ENCODE results near the gene ANKRD53.

The ANKRD53 gene

DNA sequence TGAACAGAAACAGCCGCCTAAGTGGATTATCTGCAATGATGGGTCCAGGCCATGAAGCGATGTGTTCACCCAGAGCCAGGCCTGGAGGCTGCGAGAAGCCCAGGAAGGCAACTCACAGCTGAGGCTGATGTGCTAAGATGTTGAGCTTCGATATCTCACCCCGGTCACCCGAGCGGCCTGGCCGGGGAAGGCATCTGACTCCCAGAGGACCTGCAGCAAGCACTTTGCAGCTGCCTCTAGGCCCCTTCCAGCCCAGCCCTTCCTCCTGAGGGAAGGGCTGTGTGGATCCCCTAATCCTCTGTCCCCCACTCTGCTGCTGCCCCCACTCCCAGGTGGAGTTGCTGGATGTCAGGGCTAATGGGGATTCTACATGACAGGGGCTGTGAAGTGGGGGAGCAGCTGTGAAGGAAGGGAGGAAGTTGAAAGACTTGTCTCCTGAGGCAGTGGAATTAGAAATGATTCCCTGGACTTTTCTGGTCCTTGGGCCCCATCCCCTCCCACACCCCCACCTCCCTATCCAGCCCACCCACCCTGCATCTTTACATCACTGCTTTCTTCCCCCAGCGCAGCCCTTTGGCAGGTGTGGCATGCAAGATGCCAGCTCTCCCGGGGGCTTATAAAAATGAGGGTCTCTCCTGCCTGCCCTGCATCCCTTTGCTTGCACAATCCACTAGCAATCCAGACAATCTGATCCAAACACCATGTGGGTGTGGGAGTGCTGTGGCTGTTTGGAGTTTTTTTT is 38.4 kb upstream of the ANKRD53 start:
- H3K4me2 ChIP-seq (ENCODE audit: low read depth, low read length), result no peak overlapping the region
- no peak overlapping the region for H3K4me3 ChIP-seq (ENCODE audit: low read length)
- H2AFZ ChIP-seq (ENCODE audit: low read length), result no peak overlapping the region
- H3K27me3 ChIP-seq (replicated peaks; ENCODE audit: insufficient read depth, low read length), result no peaks in the 10 kb centered on the region
- TF ChIP-seq EZH2 (optimal IDR thresholded peaks at IDR 0.05; ENCODE audit: low read depth, low read length) (no peak), EZH2phosphoT487 (IDR thresholded peaks at IDR 0.05; ENCODE audit: low read length) (no peak)
- TF ChIP-seq, protein P1, sequence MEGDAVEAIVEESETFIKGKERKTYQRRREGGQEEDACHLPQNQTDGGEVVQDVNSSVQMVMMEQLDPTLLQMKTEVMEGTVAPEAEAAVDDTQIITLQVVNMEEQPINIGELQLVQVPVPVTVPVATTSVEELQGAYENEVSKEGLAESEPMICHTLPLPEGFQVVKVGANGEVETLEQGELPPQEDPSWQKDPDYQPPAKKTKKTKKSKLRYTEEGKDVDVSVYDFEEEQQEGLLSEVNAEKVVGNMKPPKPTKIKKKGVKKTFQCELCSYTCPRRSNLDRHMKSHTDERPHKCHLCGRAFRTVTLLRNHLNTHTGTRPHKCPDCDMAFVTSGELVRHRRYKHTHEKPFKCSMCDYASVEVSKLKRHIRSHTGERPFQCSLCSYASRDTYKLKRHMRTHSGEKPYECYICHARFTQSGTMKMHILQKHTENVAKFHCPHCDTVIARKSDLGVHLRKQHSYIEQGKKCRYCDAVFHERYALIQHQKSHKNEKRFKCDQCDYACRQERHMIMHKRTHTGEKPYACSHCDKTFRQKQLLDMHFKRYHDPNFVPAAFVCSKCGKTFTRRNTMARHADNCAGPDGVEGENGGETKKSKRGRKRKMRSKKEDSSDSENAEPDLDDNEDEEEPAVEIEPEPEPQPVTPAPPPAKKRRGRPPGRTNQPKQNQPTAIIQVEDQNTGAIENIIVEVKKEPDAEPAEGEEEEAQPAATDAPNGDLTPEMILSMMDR (IDR thresholded peaks at IDR 0.05; ENCODE audit: low read length), result no peak
- no peaks in the 10 kb centered on the region for H3K9me2 ChIP-seq (replicated peaks; ENCODE audit: insufficient read depth, low read length)
- H3K4me1 ChIP-seq (ENCODE audit: low read length), result no peaks in the 10 kb centered on the region
- no peaks in the 10 kb centered on the region for H3F3A ChIP-seq (ENCODE audit: insufficient read depth, low read length)
- H4K20me1 ChIP-seq (ENCODE audit: insufficient read depth, low read length), result no peaks in the 10 kb centered on the region
- H3K36me3 ChIP-seq (replicated peaks; ENCODE audit: insufficient read depth, low read length), result no peaks in the 10 kb centered on the region
- no peaks in the 10 kb centered on the region for H3K9me3 ChIP-seq (replicated peaks; ENCODE audit: insufficient read depth, low read length)
- H3K27ac ChIP-seq (ENCODE audit: low read length), result no peak overlapping the region
- no peak overlapping the region for H3K9ac ChIP-seq (ENCODE audit: low read length)
- DNase-seq, result no peak
- no peaks in the 10 kb centered on the region for H3K79me2 ChIP-seq (ENCODE audit: low read length)

DNA sequence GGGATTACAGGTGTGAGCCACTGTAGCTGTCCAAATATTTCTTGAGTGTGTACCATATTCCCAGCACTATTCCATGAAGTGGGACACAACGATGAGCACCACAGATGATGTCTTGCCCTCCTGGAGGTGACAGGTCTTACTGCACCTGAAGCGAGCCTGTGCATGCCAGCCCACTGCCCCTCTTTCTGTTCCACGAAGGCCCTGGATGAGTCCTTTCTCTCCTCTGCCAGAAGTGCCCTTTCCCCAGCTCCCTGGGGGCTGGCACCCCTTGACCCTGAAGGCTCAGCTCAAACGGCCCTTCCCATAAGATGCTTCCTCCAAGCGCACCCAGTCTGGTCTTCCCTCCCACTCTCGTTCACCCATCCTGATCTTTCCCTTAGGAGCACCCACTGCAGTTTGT is 37.2 kb upstream of the ANKRD53 start:
- H2AFZ ChIP-seq (ENCODE audit: low read length), result no peak overlapping the region
- H3K4me2 ChIP-seq (ENCODE audit: low read depth, low read length), result no peak overlapping the region
- no peaks in the 10 kb centered on the region for H3K27me3 ChIP-seq (replicated peaks; ENCODE audit: insufficient read depth, low read length)
- H3K9me3 ChIP-seq (replicated peaks; ENCODE audit: insufficient read depth, low read length), result no peaks in the 10 kb centered on the region
- no peaks in the 10 kb centered on the region for H4K20me1 ChIP-seq (ENCODE audit: insufficient read depth, low read length)
- no peak overlapping the region for H3K4me3 ChIP-seq (ENCODE audit: low read length)
- no peak for TF ChIP-seq EZH2 (optimal IDR thresholded peaks at IDR 0.05; ENCODE audit: low read depth, low read length)
- TF ChIP-seq, protein P1 (IDR thresholded peaks at IDR 0.05; ENCODE audit: low read length), result no peak
- no peak for TF ChIP-seq EZH2phosphoT487 (IDR thresholded peaks at IDR 0.05; ENCODE audit: low read length)
- no peaks in the 10 kb centered on the region for H3K4me1 ChIP-seq (ENCODE audit: low read length)
- H3K79me2 ChIP-seq (ENCODE audit: low read length), result no peaks in the 10 kb centered on the region
- H3F3A ChIP-seq (ENCODE audit: insufficient read depth, low read length), result no peaks in the 10 kb centered on the region
- H3K36me3 ChIP-seq (replicated peaks; ENCODE audit: insufficient read depth, low read length), result no peaks in the 10 kb centered on the region
- H3K9ac ChIP-seq (ENCODE audit: low read length), result no peak overlapping the region
- H3K27ac ChIP-seq (ENCODE audit: low read length), result no peak overlapping the region
- DNase-seq, result no peak
- H3K9me2 ChIP-seq (replicated peaks; ENCODE audit: insufficient read depth, low read length), result no peaks in the 10 kb centered on the region

DNA sequence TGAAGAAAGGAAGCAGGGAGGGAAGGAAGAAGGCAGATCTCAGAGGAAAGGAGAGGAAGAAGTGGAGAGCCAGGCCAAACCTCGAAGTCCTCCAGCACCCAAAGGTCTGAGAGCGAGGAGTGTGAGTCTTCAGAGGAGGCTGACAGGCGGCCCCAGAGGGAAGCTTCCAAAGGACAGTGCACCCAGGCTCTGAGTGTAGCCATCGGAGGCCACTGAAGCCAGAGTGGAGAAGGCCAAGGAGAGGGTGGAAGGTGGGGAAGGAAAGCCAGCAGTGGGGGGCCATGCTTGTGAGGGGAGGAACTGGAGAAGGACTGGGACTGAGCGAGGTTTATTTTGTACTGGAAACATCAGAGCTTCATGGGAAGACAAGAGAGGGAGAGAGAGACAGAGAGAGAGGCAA is 36.7 kb upstream of the ANKRD53 start:
- Histone ChIP-seq H4K20me1 (ENCODE audit: insufficient read depth, low read length) (no peaks in the 10 kb centered on the region), H3K9me3 (replicated peaks; ENCODE audit: insufficient read depth, low read length) (no peaks in the 10 kb centered on the region), H3K27me3 (replicated peaks; ENCODE audit: insufficient read depth, low read length) (no peaks in the 10 kb centered on the region), H3K36me3 (replicated peaks; ENCODE audit: insufficient read depth, low read length) (no peaks in the 10 kb centered on the region), H2AFZ (ENCODE audit: low read length) (no peak overlapping the region), H3K27ac (ENCODE audit: low read length) (no peak overlapping the region), H3K4me2 (ENCODE audit: low read depth, low read length) (no peak overlapping the region), H3K9ac (ENCODE audit: low read length) (no peak overlapping the region), H3F3A (ENCODE audit: insufficient read depth, low read length) (no peaks in the 10 kb centered on the region), H3K9me2 (replicated peaks; ENCODE audit: insufficient read depth, low read length) (no peaks in the 10 kb centered on the region), H3K79me2 (ENCODE audit: low read length) (no peaks in the 10 kb centered on the region), H3K4me1 (ENCODE audit: low read length) (no peaks in the 10 kb centered on the region), H3K4me3 (ENCODE audit: low read length) (no peak overlapping the region)
- TF ChIP-seq EZH2 (optimal IDR thresholded peaks at IDR 0.05; ENCODE audit: low read depth, low read length), result no peak
- no peak for DNase-seq

Data from MM.1S (cell line).